ENCODE measurements around the gene SCARB1. TPM values are rescaled to one million over a fixed set of nuclear protein-coding genes. Genes with fewer than 3 reads are reported as not detected.

Gene SCARB1
- total and polyA plus RNA-seq, 2 donors, result 3.2 to 16.7 TPM

DNA sequence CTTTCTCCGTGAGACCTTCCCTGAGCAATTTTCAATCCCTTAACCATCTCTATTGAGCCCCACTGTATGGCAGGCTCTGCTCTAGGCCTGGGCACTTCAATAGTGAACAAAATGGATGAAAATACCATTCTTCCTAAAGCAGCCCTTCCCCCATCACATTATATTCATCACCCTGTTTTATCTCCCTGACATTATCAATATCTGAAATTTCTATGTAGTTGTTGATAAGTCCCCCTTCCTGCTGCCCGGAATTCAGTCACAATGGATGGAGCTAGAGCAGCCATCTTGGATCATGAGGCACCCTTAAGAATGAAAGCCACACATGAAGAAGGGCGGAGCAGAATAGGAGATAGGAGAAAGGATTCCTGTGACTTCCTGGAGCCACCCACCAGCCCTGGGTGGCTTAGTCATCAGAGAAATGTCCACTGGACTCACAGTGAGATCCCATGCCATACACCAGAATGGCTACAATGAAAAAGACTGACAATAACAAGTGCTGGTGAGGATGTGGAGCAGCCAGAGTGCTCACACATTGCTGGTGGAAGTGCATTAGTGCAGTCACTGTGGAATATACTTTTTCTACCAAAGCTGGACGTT lies 33.9 kb downstream of the SCARB1 start:
- Histone ChIP-seq H3K4me3 (ENCODE audit: low read length in 2 of 2) (no peak overlapping the region), H3K4me1 (ENCODE audit: control insufficient read depth in 2 of 2, insufficient read depth in 2 of 2, low read length in 2 of 2) (no peaks in the 10 kb centered on the region), H3K27me3 (ENCODE audit: control insufficient read depth in 2 of 2, insufficient read depth in 1 of 2, low read length in 1 of 2) (no peaks in the 10 kb centered on the region), H3K9me3 (ENCODE audit: control insufficient read depth in 2 of 2, insufficient read depth in 1 of 2, low read length in 1 of 2) (peaks cover 0 to 11% of the 10 kb centered on the region in 2 donors), H3K27ac (ENCODE audit: low read depth in 1 of 2, low read length in 1 of 2) (no peak overlapping the region), H3K36me3 (ENCODE audit: control insufficient read depth in 2 of 2, insufficient read depth in 2 of 2, low read length in 1 of 2) (no peaks in the 10 kb centered on the region)
- no peak for DNase-seq (ENCODE audit: low read depth in 6 of 9, low spot score in 9 of 9)
- 98% methylated on average over 4 of the region's 4 CpGs for WGBS

DNA sequence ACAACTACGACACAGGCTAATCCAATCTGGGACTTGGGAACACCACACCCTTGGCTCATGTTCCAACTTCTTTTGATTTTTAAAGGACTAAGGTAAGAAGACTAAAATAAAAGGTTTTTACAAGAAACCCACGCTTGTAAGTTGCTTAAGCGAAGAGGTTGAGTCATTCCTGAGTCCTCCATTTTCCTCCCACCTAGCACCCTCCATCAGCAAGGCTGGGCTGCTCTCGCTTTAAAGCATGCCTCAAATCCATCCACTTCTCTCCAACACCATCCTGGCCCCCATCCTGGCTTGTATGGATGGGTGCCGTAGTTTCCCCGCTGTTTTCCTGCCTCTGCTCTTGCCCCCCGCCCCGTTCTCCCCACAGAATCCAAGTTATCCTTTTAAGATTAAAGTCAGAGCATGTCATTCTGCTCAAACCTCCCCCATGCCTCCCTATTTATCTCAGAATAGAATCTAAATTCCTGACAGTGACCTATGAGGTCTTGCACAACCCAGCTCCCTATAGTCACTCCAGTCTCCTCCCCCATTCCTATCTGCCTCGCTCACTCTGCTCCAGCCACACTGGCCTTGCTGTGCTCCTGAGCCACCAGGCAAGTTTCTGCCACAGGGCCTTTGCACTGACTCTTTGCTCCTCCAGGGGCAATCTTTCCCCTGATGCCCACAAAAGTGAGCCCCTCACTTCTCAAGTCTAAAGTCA lies 34.5 kb downstream of the SCARB1 start:
- Histone ChIP-seq H3K4me3 (ENCODE audit: low read length in 2 of 2) (no peak overlapping the region), H3K27ac (ENCODE audit: low read depth in 1 of 2, low read length in 1 of 2) (no peak overlapping the region), H3K27me3 (ENCODE audit: control insufficient read depth in 2 of 2, insufficient read depth in 1 of 2, low read length in 1 of 2) (no peaks in the 10 kb centered on the region), H3K9me3 (ENCODE audit: control insufficient read depth in 2 of 2, insufficient read depth in 1 of 2, low read length in 1 of 2) (peaks cover 0 to 11% of the 10 kb centered on the region in 2 donors), H3K4me1 (ENCODE audit: control insufficient read depth in 2 of 2, insufficient read depth in 2 of 2, low read length in 2 of 2) (no peaks in the 10 kb centered on the region), H3K36me3 (ENCODE audit: control insufficient read depth in 2 of 2, insufficient read depth in 2 of 2, low read length in 1 of 2) (no peaks in the 10 kb centered on the region)
- no peak for DNase-seq (ENCODE audit: low read depth in 6 of 9, low spot score in 9 of 9)
- 97% methylated on average over 9 of the region's 9 CpGs for WGBS

DNA sequence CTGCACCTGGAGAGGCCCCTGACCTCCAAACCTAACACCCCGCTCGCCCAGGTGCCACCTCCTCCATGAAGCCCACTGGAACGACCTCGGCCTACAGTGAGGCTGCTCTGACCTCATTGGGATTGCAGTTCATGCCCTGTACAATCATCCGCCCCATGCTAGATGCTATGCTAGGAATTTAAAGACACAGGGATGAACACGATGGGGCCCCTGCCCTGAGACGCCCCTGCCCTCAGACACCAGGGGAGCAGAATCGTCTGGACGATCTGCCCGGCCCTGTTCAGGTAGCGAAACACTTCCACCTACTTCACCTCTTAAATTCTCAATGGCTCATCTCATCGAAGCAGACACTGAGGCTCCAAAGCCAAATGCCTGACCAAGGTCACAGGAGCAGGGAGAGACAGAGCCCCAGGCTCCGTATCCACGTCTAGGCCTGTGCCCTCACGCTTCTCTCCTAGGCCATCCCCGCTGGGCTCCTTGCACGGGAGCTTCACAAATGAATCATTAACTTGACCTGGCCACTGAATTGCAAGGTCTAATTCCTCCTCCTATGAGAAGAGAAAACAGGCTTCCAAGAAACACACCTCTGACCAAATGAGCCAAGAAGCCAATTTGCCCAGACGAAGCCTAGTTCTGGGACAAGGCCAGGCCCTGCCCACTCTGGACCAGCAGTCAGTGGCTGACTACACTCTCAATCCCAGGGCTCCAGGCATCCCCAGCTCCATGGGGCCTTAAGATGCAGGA lies 35.2 kb downstream of the SCARB1 start:
- no peak overlapping the region for H3K27ac ChIP-seq (ENCODE audit: low read depth in 1 of 2, low read length in 1 of 2)

DNA sequence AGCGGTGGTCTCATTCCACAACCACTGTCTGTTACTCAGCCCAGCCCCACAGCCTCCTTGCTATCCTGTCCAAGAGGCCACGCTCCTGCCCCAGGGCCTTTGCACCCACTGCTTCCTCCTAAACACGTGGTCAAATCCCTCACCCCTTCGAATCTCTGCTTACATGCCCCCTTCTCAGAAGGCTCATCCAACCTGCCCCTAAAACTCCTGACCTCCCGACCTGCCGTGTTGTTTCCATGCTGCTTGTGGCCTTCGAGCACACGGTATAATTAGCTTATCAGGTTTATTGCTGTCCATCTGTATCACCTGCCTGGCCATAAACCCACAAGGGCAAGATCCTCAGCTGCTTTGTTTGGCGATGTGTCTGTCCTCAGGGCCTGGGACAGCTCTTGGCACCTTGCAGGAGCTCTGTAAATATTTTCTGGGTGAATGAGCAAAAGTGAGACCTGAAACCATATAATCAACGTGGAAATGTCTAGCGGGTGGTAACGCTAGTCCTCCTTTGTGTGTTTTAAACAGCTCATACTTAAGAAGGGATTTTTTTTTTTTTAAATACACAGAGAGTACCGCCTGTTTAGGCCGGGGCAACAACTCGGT lies 36.0 kb downstream of the SCARB1 start:
- peaks cover 0 to 11% of the 10 kb centered on the region in 2 donors for H3K9me3 ChIP-seq (ENCODE audit: control insufficient read depth in 2 of 2, insufficient read depth in 1 of 2, low read length in 1 of 2)
- DNase-seq (ENCODE audit: low read depth in 6 of 9, low spot score in 9 of 9), result no peak
- no peak overlapping the region for H3K27ac ChIP-seq (ENCODE audit: low read depth in 1 of 2, low read length in 1 of 2)
- no peak overlapping the region for H3K4me3 ChIP-seq (ENCODE audit: low read length in 2 of 2)
- H3K27me3 ChIP-seq (ENCODE audit: control insufficient read depth in 2 of 2, insufficient read depth in 1 of 2, low read length in 1 of 2), result no peaks in the 10 kb centered on the region
- no peaks in the 10 kb centered on the region for H3K36me3 ChIP-seq (ENCODE audit: control insufficient read depth in 2 of 2, insufficient read depth in 2 of 2, low read length in 1 of 2)
- no peaks in the 10 kb centered on the region for H3K4me1 ChIP-seq (ENCODE audit: control insufficient read depth in 2 of 2, insufficient read depth in 2 of 2, low read length in 2 of 2)
- 94% methylated on average over 15 of the region's 15 CpGs for WGBS

More for the DNA sequence above, 35.2 kb downstream of the SCARB1 start:
- no peaks in the 10 kb centered on the region for H3K4me1 ChIP-seq (ENCODE audit: control insufficient read depth in 2 of 2, insufficient read depth in 2 of 2, low read length in 2 of 2)
- WGBS, result 97% methylated on average over 18 of the region's 18 CpGs
- no peak for DNase-seq (ENCODE audit: low read depth in 6 of 9, low spot score in 9 of 9)
- H3K9me3 ChIP-seq (ENCODE audit: control insufficient read depth in 2 of 2, insufficient read depth in 1 of 2, low read length in 1 of 2), result peaks cover 0 to 11% of the 10 kb centered on the region in 2 donors
- no peaks in the 10 kb centered on the region for H3K27me3 ChIP-seq (ENCODE audit: control insufficient read depth in 2 of 2, insufficient read depth in 1 of 2, low read length in 1 of 2)
- no peaks in the 10 kb centered on the region for H3K36me3 ChIP-seq (ENCODE audit: control insufficient read depth in 2 of 2, insufficient read depth in 2 of 2, low read length in 1 of 2)
- H3K4me3 ChIP-seq (ENCODE audit: low read length in 2 of 2), result no peak overlapping the region

DNA sequence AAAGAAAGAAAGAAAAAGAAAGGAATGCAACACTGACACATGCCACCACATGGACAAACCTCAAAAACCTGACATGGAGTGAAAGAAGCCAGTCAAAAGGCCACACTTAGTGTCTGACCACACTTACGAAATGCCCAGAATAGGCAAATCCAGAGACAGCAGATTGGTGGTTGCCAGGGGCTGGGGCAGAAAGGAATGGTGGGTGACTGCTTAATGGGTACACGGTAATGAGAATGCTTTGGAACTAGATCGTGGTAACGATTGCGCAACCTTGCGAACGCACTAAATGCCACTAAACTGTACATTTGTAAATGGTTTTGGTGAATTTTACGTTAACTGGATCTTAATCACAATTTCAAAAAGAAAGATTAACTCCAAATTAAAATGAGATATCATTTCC lies 39.5 kb downstream of the SCARB1 start:
- WGBS, result 94% methylated on average over 8 of the region's 8 CpGs
- H3K9me3 ChIP-seq (ENCODE audit: control insufficient read depth in 2 of 2, insufficient read depth in 1 of 2, low read length in 1 of 2), result no peaks in the 10 kb centered on the region

DNA sequence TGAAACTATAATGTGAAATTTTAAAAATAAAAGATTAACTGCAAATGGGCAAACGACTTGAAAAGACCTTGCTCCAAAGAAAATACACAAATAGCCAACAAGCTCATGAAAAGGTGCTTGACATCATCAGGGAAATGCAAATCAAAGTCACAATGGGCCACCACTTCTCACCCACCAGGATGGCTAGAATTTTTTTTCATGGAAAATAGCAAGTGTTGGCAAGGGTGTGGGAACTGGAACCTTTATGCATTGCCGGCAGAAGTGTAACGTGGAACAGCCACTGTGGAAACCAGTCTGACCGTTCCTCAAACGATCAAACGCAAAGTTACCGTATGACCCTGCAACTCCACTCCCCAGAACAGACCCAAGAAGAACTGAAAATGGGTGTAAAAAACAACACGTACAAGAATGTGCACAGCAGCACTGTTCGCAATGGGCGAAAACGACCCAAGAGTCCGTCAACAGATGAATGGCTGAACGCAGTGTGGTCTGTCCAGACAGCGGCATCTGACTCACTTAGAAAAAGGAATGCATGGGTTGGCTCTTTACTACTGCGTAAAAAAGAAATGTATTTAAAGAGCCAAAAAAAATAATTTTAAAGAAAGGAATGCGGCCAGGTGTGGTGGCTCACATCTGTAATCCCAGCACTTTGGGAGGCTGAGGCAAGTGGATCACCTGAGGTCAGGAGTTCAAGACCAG lies 40.2 kb downstream of the SCARB1 start:
- Histone ChIP-seq H3K9me3 (ENCODE audit: control insufficient read depth in 2 of 2, insufficient read depth in 1 of 2, low read length in 1 of 2) (no peaks in the 10 kb centered on the region), H3K36me3 (ENCODE audit: control insufficient read depth in 2 of 2, insufficient read depth in 2 of 2, low read length in 1 of 2) (no peaks in the 10 kb centered on the region), H3K27ac (ENCODE audit: low read depth in 1 of 2, low read length in 1 of 2) (no peak overlapping the region), H3K27me3 (ENCODE audit: control insufficient read depth in 2 of 2, insufficient read depth in 1 of 2, low read length in 1 of 2) (no peaks in the 10 kb centered on the region), H3K4me3 (ENCODE audit: low read length in 2 of 2) (no peak overlapping the region), H3K4me1 (ENCODE audit: control insufficient read depth in 2 of 2, insufficient read depth in 2 of 2, low read length in 2 of 2) (no peaks in the 10 kb centered on the region)
- no peak for DNase-seq (ENCODE audit: low read depth in 6 of 9, low spot score in 9 of 9)
- 90% methylated on average over 16 of the region's 16 CpGs for WGBS

More for the DNA sequence above, 39.5 kb downstream of the SCARB1 start:
- no peaks in the 10 kb centered on the region for H3K36me3 ChIP-seq (ENCODE audit: control insufficient read depth in 2 of 2, insufficient read depth in 2 of 2, low read length in 1 of 2)
- no peak overlapping the region for H3K27ac ChIP-seq (ENCODE audit: low read depth in 1 of 2, low read length in 1 of 2)
- no peak overlapping the region for H3K4me3 ChIP-seq (ENCODE audit: low read length in 2 of 2)
- DNase-seq (ENCODE audit: low read depth in 6 of 9, low spot score in 9 of 9), result no peak
- no peaks in the 10 kb centered on the region for H3K27me3 ChIP-seq (ENCODE audit: control insufficient read depth in 2 of 2, insufficient read depth in 1 of 2, low read length in 1 of 2)
- no peaks in the 10 kb centered on the region for H3K4me1 ChIP-seq (ENCODE audit: control insufficient read depth in 2 of 2, insufficient read depth in 2 of 2, low read length in 2 of 2)

DNA sequence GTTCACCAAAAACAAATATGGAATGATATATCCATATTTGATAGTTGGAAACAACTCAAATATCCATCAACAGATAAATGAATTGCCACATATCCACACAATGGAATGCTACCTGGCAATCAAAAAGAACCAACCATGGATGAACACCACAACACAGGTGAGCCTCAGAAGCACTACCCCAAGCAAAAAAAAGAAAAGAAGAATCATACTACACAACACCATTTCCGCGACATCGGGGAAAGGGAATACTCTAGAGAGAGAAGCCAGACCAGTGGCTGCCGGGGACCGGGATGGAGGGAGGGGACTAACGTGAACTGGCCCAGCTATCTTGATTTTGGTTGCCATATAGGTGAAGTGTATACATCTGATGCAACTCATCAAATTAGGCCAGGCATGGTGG lies 41.4 kb downstream of the SCARB1 start:
- Histone ChIP-seq H3K4me1 (ENCODE audit: control insufficient read depth in 2 of 2, insufficient read depth in 2 of 2, low read length in 2 of 2) (no peaks in the 10 kb centered on the region), H3K36me3 (ENCODE audit: control insufficient read depth in 2 of 2, insufficient read depth in 2 of 2, low read length in 1 of 2) (no peaks in the 10 kb centered on the region)
- 97% methylated on average over 6 of the region's 6 CpGs for WGBS

DNA sequence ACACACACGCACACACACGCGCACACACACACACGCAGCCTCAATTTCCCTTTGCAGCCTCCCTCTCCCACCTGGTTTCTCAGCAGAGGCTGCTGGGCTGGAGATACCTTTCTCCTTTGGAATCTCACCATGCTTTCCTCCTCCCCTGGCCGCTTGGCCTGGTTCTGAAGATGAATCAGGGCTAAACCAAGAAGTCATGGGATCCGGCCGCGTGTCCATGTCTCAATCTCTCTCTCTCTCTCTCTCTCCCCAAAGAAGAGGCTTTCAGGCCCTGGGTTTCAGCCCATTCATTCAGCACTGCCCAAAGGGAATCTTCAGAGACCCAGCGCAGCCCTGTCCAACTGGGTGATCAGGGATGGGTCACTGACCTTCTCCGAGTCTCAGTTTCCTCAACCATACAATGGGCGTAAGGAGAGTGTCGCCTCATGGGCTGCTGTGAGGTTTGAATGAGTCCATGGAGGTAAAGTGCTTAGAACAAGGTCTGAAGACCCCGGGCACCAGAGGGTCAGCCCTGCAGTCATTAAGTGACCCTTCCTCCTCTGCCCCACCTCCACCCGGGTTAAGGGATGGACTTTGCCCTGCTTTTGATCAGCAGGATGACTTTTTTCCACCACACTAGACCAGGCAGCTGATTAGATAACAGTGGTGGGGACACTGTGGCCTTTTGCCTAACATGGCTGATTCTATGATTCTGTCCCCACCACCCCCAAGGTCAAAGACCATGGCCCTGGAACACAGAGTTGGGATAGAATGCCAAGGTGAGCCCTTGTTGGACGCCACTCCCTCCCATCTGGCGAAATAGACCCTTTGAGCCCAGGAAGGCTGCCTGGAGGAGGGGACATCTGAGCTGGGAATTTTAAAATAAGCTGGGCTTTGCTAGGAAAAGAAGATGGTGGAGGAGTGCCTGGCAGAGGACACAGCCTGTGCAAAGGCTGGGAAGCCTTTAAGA lies 42.1 kb downstream of the SCARB1 start:
- Histone ChIP-seq H3K27ac (ENCODE audit: low read depth in 1 of 2, low read length in 1 of 2) (no peak overlapping the region), H3K27me3 (ENCODE audit: control insufficient read depth in 2 of 2, insufficient read depth in 1 of 2, low read length in 1 of 2) (no peaks in the 10 kb centered on the region), H3K4me1 (ENCODE audit: control insufficient read depth in 2 of 2, insufficient read depth in 2 of 2, low read length in 2 of 2) (no peaks in the 10 kb centered on the region), H3K4me3 (ENCODE audit: low read length in 2 of 2) (no peak overlapping the region), H3K9me3 (ENCODE audit: control insufficient read depth in 2 of 2, insufficient read depth in 1 of 2, low read length in 1 of 2) (no peaks in the 10 kb centered on the region), H3K36me3 (ENCODE audit: control insufficient read depth in 2 of 2, insufficient read depth in 2 of 2, low read length in 1 of 2) (no peaks in the 10 kb centered on the region)
- DNase-seq (ENCODE audit: low read depth in 6 of 9, low spot score in 9 of 9), result no peak
- WGBS, result 95% methylated on average over 16 of the region's 16 CpGs

More for the DNA sequence above, 41.4 kb downstream of the SCARB1 start:
- Histone ChIP-seq H3K4me3 (ENCODE audit: low read length in 2 of 2) (no peak overlapping the region), H3K27ac (ENCODE audit: low read depth in 1 of 2, low read length in 1 of 2) (no peak overlapping the region), H3K27me3 (ENCODE audit: control insufficient read depth in 2 of 2, insufficient read depth in 1 of 2, low read length in 1 of 2) (no peaks in the 10 kb centered on the region), H3K9me3 (ENCODE audit: control insufficient read depth in 2 of 2, insufficient read depth in 1 of 2, low read length in 1 of 2) (no peaks in the 10 kb centered on the region)
- no peak for DNase-seq (ENCODE audit: low read depth in 6 of 9, low spot score in 9 of 9)

Measured in thymus (tissue), 11 donors.